Uterus (tissue), 2 donors: ENCODE data around the gene YTHDC2.

Experiments used
- CTCF ChIP-seq, 4 experiments: fragments of 200-600 bp in 2 of 4; fragments of 450-650 bp in 2 of 4; sonication (generic) in 2 of 4; IDR thresholded peaks; one replicate each; pipeline ENCODE4 v1.5.1; 2016 to 2019; ENCODE audit warnings: antibody characterized with exemption in 4 of 4, mild to moderate bottlenecking in 2 of 4, moderate library complexity in 1 of 4
- POLR2A ChIP-seq, 2 donors: fragments of 450-650 bp; IDR thresholded peaks; one replicate each; pipeline ENCODE4 v1.6.1; 2016; ENCODE audit warnings: antibody characterized with exemption in 2 of 2, mild to moderate bottlenecking in 1 of 2, moderate library complexity in 1 of 2

GRCh38 chr5:113641715-113642114 lies 128.2 kb downstream of the YTHDC2 start:
- TF ChIP-seq CTCF (IDR thresholded peaks at IDR 0.05) (no peak), POLR2A (IDR thresholded peaks at IDR 0.05) (no peak)
